ENCODE data around the gene TMPRSS11D.

- no peak for TF ChIP-seq POLR2AphosphoS5 (IDR thresholded peaks at IDR 0.05; ENCODE audit: low read depth, low read length)
- TF ChIP-seq TAF1 (IDR thresholded peaks at IDR 0.05; ENCODE audit: borderline replicate concordance, insufficient read depth, low read length) = no peak
Observed at GRCh38 chr4:67869580-67870190, 14.1 kb downstream of the TMPRSS11D start.

Data from PFSK-1 (cell line).